ENCODE data around the gene COMMD7. TPM values are rescaled to one million over a fixed set of nuclear protein-coding genes. Genes with fewer than 3 reads are reported as not detected.
"Not testable (repeated sequence)": the region's sequence is repeated elsewhere in the genome, so short reads cannot be mapped to it uniquely, and the experiment has no call there.

Gene COMMD7
- total RNA-seq, 1 donor from 2014 or later = 39.8 TPM

- peaks cover 52% of the 10 kb centered on the region for H3K36me3 ChIP-seq
- intact Hi-C loops (cut with DNase I) = no loop called here
Observed at GRCh38 chr20:32707691-32708581, 35.3 kb downstream of the COMMD7 start.

DNA sequence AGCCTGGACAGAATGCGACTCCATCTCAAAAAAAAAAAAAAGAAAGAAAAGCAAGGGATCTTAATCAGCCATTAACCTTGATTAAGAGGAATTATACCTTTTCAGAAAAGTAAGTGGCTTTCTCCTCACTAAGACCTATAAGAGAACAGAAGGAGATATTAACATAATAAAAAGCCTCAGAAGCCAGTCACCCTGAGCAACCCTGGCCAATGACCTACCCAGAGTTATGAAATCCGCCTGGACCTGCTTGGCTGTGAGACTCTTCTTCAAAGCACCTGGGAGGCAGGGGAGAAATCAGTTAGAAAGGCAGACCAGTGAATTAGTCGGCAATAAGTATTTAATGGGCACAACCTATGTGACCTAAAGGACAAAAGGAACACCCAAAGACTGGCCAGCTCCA is 36.8 kb downstream of the COMMD7 start:
- Histone ChIP-seq H3K4me3 (no peak overlapping the region), H3K27me3 (ENCODE audit: low read depth) (no peaks in the 10 kb centered on the region), H3K9me3 (no peaks in the 10 kb centered on the region), H3K27ac (no peak overlapping the region), H3K36me3 (peaks cover 62% of the 10 kb centered on the region), H3K4me1 (peaks cover 8% of the 10 kb centered on the region)
- no peak for TF ChIP-seq CTCF (IDR thresholded peaks at IDR 0.05)
- no peak for ATAC-seq
- intact Hi-C loops (cut with DNase I) = no loop called here
- no peak for DNase-seq

More at GRCh38 chr20:32707691-32708581, 35.3 kb downstream of the COMMD7 start:
- Histone ChIP-seq H3K4me3 (no peak overlapping the region), H3K9me3 (no peaks in the 10 kb centered on the region), H3K27me3 (ENCODE audit: low read depth) (no peaks in the 10 kb centered on the region), H3K4me1 (peaks cover 8% of the 10 kb centered on the region), H3K27ac (no peak overlapping the region)
- no peak for ATAC-seq
- no peak for DNase-seq
- no peak for TF ChIP-seq CTCF (IDR thresholded peaks at IDR 0.05)

- no peak for TF ChIP-seq CTCF (IDR thresholded peaks at IDR 0.05)
- H3K27ac ChIP-seq = no peak overlapping the region
- H3K4me3 ChIP-seq = no peak overlapping the region
- DNase-seq = no peak
- intact Hi-C loops (cut with DNase I) = no loop called here
- ATAC-seq = no peak
- no peaks in the 10 kb centered on the region for H3K9me3 ChIP-seq
- peaks cover 66% of the 10 kb centered on the region for H3K36me3 ChIP-seq
- no peaks in the 10 kb centered on the region for H3K4me1 ChIP-seq
- no peaks in the 10 kb centered on the region for H3K27me3 ChIP-seq (ENCODE audit: low read depth)
Observed at GRCh38 chr20:32702706-32703425, 40.4 kb downstream of the COMMD7 start.

DNA sequence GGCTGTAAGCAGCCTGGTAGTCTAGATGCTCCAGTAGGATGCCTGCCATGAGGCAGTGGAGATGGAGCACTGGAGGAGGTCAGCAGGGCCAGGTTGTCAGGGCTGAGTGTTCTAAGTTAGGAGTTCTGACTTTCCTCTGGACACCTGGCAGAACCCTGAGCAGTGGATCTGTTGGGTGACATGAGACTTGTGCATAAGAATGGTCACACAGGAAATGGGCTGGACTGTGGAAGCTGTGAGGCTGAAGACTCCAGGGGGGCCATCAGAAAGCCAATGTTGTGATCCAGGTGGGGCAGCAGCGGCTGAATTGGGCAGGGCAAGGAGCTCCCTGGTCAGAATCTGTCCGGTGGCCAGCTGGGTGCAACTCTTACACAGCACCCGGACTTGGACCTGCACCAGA is 45.7 kb downstream of the COMMD7 start:
- H3K4me3 ChIP-seq = no peak overlapping the region

DNA sequence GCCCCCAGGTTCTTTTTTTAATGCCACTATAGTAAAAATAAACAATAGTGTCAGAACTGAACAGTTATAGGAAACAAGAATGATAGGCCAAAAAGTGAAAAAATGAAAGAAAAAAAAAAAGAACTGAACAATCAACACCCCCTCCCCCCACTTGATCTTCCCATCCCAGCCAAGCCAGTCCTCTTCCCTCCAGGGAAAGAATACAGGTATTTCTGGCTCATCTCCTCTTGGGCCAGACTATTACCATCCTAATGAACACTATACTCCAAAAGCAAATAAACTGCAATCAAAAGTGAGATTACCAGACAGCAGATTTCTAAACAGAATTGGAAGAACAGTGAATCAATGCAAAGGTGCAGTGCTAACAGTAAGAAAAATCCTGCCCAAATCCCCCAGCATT is 48.2 kb downstream of the COMMD7 start:
- intact Hi-C loops (cut with DNase I) = no loop called here
- no peaks in the 10 kb centered on the region for H3K27me3 ChIP-seq (ENCODE audit: low read depth)
- DNase-seq (no peak), ATAC-seq (no peak)
- H3K4me3 ChIP-seq = no peak overlapping the region
- H3K27ac ChIP-seq = no peak overlapping the region
- peaks cover 7% of the 10 kb centered on the region for H3K36me3 ChIP-seq
- no peaks in the 10 kb centered on the region for H3K9me3 ChIP-seq
- no peaks in the 10 kb centered on the region for H3K4me1 ChIP-seq
- no peak for TF ChIP-seq CTCF (IDR thresholded peaks at IDR 0.05)

More for the DNA sequence above, 45.7 kb downstream of the COMMD7 start:
- no peaks in the 10 kb centered on the region for H3K9me3 ChIP-seq
- no peak overlapping the region for H3K27ac ChIP-seq
- DNase-seq (no peak), ATAC-seq (no peak)
- TF ChIP-seq CTCF (IDR thresholded peaks at IDR 0.05) = no peak
- peaks cover 29% of the 10 kb centered on the region for H3K36me3 ChIP-seq
- H3K4me1 ChIP-seq = no peaks in the 10 kb centered on the region
- intact Hi-C loops (cut with DNase I) = no loop called here
- no peaks in the 10 kb centered on the region for H3K27me3 ChIP-seq (ENCODE audit: low read depth)

- H3K4me1 ChIP-seq; H3K4me3 ChIP-seq; H3K27me3 ChIP-seq (ENCODE audit: low read depth); H3K36me3 ChIP-seq; H3K27ac ChIP-seq; intact Hi-C loops (cut with DNase I); DNase-seq; H3K9me3 ChIP-seq: not testable (repeated sequence)
- ATAC-seq = peak in 1 of 2 donors; percentile 23
Observed at GRCh38 chr20:32688966-32689365, 54.3 kb downstream of the COMMD7 start.

Measured in lower lobe of right lung (tissue), 2 donors.